ENCODE measurements around the gene HEMK1.
A peak's percentile ranks its signal among the peaks of the same experiment; 100 is the strongest.

The HEMK1 gene

GRCh38 chr3:50568947-50569749 is at the start of gene HEMK1:
Gene HEMK1 (plus strand): TSS chr3:50569522. CDS start chr3:50571105, 1,583 bp downstream.
- peak; percentile 59 to 82 for DNase-seq

- DNase-seq = no peak
Measured at GRCh38 chr3:50520849-50521248, 48.5 kb upstream of the HEMK1 start.

- DNase-seq = no peak
Measured at GRCh38 chr3:50521572-50521971, 47.8 kb upstream of the HEMK1 start.

- no peak for DNase-seq
Measured at GRCh38 chr3:50523279-50523811, 46.0 kb upstream of the HEMK1 start.

GRCh38 chr3:50524746-50525145 is 44.6 kb upstream of the HEMK1 start:
- DNase-seq = no peak

GRCh38 chr3:50525191-50525910 is 44.0 kb upstream of the HEMK1 start:
- no peak for DNase-seq

GRCh38 chr3:50525987-50526386 is 43.3 kb upstream of the HEMK1 start:
- no peak for DNase-seq

- DNase-seq = no peak
Measured at GRCh38 chr3:50530001-50530970, 39.0 kb upstream of the HEMK1 start.

- no peak for DNase-seq
Measured at GRCh38 chr3:50531201-50531600, 38.1 kb upstream of the HEMK1 start.

- no peak for DNase-seq
Measured at GRCh38 chr3:50532062-50532705, 37.1 kb upstream of the HEMK1 start.

GRCh38 chr3:50533316-50533715 is 36.0 kb upstream of the HEMK1 start:
- no peak for DNase-seq

GRCh38 chr3:50533807-50534461 is 35.4 kb upstream of the HEMK1 start:
- no peak for DNase-seq

- DNase-seq = no peak
Measured at GRCh38 chr3:50534681-50535330, 34.5 kb upstream of the HEMK1 start.

- no peak for DNase-seq
Measured at GRCh38 chr3:50536471-50537180, 32.7 kb upstream of the HEMK1 start.

GRCh38 chr3:50537421-50538129 is 31.7 kb upstream of the HEMK1 start:
- DNase-seq = no peak

- no peak for DNase-seq
Measured at GRCh38 chr3:50539356-50540286, 29.7 kb upstream of the HEMK1 start.

GRCh38 chr3:50542177-50543034 is 26.9 kb upstream of the HEMK1 start:
- peak in 1 of 2 experiments; percentile 34 for DNase-seq

- DNase-seq = no peak
Measured at GRCh38 chr3:50545781-50546180, 23.5 kb upstream of the HEMK1 start.
